Hippocampal formation (tissue), 2 donors: ENCODE data around the gene FHOD1.

Source experiments
- DNase-seq, 2 donors: peaks; one replicate each; lab custom pipeline; 2025; lab: John Stamatoyannopoulos, UW

The FHOD1 gene

GRCh38 chr16:67277294-67277998 is 30.2 kb upstream of the FHOD1 start:
- DNase-seq: no peak

GRCh38 chr16:67275321-67275720 is 28.0 kb upstream of the FHOD1 start:
- DNase-seq: no peak

- DNase-seq: no peak
Measured at GRCh38 chr16:67271446-67271845, 24.2 kb upstream of the FHOD1 start.

GRCh38 chr16:67270931-67271338 is 23.7 kb upstream of the FHOD1 start:
- no peak for DNase-seq

GRCh38 chr16:67269766-67270165 is 22.5 kb upstream of the FHOD1 start:
- no peak for DNase-seq

DNA sequence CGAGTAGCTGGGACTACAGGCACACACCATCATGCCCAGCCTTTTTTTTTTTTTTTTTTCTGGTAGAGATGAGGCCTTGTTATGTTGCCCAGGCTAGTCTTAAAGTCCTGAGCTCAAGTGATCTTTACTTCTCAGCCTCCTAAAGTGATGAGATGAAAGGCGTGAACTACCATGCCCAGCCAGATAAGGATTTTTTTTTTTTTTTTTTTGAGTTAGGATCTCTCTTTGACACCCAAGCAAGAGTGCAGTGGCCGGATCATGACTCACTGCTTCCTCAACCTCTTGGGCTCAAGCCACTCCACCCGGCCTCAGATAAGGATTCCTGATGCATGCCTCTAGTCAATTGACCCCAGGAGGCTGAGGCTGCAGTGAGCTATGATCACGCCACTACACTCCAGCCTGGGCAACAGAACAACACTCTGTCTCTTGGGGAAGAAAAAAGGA is 20.9 kb upstream of the FHOD1 start:
- no peak for DNase-seq

DNA sequence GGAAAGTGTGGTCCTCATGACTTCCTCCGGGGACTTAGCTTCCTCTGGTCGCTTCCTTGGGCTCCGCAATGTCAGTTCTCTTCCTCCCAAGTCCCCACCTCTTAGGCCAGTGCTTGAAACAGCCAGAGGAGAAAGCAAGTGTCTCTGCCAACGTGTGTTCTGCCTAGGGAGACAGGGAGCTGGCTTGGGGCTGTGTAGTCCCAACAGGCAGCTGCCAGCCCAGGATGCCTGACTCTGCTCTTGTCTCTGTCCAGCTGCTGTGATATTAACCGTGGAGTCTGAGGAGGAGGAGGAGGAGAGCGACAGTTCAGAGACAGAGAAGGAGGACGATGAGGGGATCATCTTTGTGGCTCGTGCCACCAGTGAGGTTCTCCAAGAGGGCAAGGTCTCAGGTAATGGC is 18.6 kb upstream of the FHOD1 start:
- DNase-seq: no peak

DNA sequence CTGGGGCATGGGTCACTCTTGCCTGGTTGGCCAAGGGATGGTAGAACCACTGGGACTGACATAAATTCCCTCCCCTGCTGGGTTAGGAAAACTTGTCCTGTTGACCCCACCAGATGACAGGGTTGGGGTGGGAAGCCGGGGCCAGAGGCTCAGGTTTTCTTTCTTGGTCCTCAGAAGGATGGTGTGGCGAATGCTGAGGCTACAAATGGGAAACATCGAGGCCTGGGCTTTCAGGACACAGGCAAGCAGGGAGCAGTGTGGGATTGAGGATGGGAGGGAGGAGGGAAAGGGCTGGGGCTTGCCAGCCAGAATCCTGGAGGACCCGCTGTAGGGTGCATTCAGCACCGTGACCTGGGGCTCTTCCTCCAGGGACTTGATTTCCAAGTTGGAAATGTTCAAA is 17.6 kb upstream of the FHOD1 start:
- DNase-seq: no peak

DNA sequence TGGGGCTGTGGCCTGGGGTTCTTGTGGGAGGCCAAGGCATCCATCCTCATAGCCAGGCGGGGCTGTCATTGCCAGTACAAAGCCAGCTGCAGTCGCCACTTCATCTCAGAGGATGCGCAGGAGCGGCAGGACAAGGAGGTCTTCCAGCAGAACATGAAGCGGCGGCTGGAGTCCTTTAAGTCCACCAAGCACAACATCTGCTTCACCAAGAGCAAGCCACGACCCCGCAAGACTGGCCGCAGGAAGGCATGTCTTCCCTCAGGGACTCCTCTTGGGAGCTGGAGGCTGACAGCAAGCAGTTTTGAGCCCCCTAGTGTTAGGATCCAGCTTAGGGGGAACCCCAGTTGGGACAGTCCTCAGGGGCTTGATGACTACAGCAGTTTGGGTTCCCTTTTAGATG is 17.0 kb upstream of the FHOD1 start:
- no peak for DNase-seq

- no peak for DNase-seq
Measured at GRCh38 chr16:67263201-67263600, 15.9 kb upstream of the FHOD1 start.

- DNase-seq: no peak
Measured at GRCh38 chr16:67260426-67261063, 13.3 kb upstream of the FHOD1 start.

DNA sequence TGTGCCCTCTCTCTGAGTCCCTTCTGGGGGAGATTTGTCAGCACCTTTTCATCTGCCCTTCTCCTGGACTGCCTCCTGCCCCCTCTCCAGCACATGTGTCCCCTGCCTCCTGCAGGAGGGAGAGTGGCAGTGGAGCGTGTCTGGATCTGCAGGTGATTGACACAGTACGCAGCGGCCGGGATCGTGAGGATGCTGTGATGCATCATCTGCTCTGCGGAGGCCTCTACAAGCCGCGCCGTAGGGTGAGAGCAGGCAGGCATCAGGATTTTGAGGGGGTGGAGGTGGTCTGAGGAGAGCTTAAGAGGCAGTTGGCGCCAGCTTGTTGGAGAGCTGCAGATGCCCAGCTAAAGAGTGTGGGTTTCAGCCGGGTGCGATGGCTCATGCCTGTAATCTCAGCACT is 12.4 kb upstream of the FHOD1 start:
- DNase-seq: no peak

GRCh38 chr16:67258161-67258835 is 11.0 kb upstream of the FHOD1 start:
- no peak for DNase-seq

GRCh38 chr16:67257486-67258160 is 10.3 kb upstream of the FHOD1 start:
- DNase-seq: no peak

DNA sequence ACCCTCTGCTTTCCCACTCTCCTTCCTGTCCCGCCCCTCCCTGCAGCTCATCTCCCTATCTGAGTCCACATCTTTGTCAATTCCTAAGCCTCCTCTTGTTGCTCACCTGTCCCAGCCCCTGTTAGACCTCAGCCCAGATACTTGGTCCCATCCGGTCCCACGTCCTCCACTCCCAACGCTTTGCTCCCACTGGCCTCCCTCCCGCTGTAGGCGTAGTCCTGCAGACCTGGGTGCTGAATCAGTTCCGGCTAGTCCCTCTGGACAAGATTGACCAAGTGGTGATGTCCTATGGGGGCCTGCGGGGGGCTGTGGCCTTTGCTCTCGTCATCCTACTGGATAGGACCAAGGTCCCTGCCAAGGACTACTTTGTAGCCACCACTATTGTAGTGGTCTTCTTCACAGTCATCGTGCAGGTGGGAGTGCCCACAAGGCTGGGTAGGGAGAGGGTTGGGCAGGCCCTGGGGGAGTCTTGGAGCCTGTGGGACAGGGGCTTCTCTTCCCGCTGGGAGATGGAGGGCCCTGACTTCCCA is 9.5 kb upstream of the FHOD1 start:
- DNase-seq: no peak

- no peak for DNase-seq
Measured at GRCh38 chr16:67255553-67256221, 8.4 kb upstream of the FHOD1 start.

GRCh38 chr16:67254801-67255552 is 7.7 kb upstream of the FHOD1 start:
- no peak for DNase-seq

DNA sequence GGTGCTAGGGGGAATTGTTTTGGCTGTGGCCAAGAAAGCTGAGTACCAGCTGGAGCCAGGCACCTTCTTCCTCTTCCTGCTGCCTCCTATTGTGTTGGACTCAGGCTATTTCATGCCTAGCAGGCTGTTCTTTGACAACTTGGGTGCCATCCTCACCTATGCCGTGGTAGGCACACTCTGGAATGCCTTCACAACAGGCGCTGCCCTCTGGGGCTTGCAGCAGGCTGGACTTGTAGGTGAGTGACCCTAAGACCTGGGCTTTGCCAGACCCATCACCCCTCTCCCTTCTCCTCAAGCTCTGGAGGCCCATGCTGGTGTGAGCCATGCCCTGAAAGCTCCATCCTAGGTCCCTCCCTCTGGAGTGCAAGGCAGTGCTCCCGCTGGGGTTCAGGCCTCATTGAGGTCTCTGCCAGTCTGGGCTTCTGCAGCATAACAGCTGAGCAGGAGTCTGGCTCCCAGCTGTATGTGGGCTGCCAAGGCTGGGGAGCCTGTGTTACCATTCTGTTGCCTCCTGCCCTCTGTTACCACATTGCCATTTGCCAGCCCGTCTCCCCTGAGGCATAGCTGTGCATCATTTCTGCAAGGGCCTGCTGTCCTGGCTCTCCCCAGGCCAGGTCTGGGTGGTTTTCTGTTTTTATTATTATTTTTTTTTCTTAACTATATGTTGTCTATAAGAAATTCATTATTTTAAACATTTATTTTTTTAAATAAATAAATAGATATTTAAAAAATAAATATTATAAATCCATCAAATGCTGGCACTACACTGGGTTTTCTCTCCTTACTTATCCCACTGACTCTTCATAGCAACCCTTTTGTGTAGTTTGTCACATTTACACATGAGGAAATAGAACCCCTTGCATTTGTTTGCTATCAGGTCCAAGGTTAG is 5.6 kb upstream of the FHOD1 start:
- DNase-seq: no peak

DNA sequence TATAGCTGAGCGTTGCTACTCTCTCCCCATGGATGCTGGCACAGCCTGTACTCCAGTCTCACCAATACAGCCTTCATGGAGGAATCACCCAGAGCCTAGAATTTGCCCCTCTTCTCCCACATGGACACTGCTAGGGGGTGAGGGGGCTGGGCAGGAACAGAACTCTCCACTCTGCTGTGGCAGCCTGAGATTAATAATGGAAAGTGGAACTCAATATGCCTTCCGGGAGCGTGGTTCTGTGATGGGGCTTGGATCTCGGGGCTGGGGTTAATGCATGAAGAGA is 2.7 kb upstream of the FHOD1 start:
- DNase-seq: no peak
